ENCODE measurements around the gene ZACN. TPM values are rescaled to one million over a fixed set of nuclear protein-coding genes. Genes with fewer than 3 reads are reported as not detected.

Gene ZACN
- total and polyA plus RNA-seq, 2 donors (not counting 3 experiments of a cell fraction or from before 2014, with no cell fraction given), result 0.18 TPM; not detected in 1

- Histone ChIP-seq H3K9me3 (replicated peaks; ENCODE audit: control insufficient read depth, insufficient read depth, low read length) (no peaks in the 10 kb centered on the region), H2AFZ (ENCODE audit: low read depth, low read length) (peak overlapping the region; percentile 43), H4K20me1 (replicated peaks; ENCODE audit: control insufficient read depth, extremely low read depth, insufficient read depth, low read length) (peaks cover 2% of the 10 kb centered on the region), H3K4me1 (ENCODE audit: control insufficient read depth, extremely low read depth, insufficient read depth, low read length) (peaks cover 16% of the 10 kb centered on the region), H3K9me1 (replicated peaks; ENCODE audit: control insufficient read depth, extremely low read depth, insufficient read depth, low read length) (no peaks in the 10 kb centered on the region), H3K9ac (replicated peaks; ENCODE audit: extremely low read depth, insufficient read depth, low read length) (peak overlapping the region; percentile 82), H3K4me3 (replicated peaks in 1 of 3; ENCODE audit: insufficient read depth in 1 of 3, low read depth in 1 of 3, low read length in 3 of 3) (peak overlapping the region; percentile 59 to 95 (median 73)), H3K36me3 (ENCODE audit: control insufficient read depth in 2 of 2, extremely low read depth in 1 of 2, insufficient read depth in 2 of 2, low read length in 2 of 2) (peaks cover 2 to 11% of the 10 kb centered on the region in 2 experiments), H3K79me2 (ENCODE audit: control insufficient read depth, insufficient read depth, low read length) (peaks cover 35% of the 10 kb centered on the region), H3K27me3 (ENCODE audit: control insufficient read depth in 2 of 2, insufficient read depth in 2 of 2, low read length in 2 of 2) (peaks cover 27 to 33% of the 10 kb centered on the region in 2 experiments), H3K27ac (ENCODE audit: insufficient read depth, low read depth, low read length) (peak overlapping the region; percentile 67), H3K4me2 (ENCODE audit: insufficient read depth, low read length) (peak overlapping the region; percentile 87)
- peak; percentile 80 for FAIRE-seq
- no peak for DNase-seq (ENCODE audit: low read depth, low spot score)
- intact Hi-C loops (cut with micrococcal nuclease), result loop anchor here (1.0 to 5.0 kb wide), 2 partner anchors 32 to 44 kb away; partner anchors contain the start of genes EVPL and EXOC7
- ChIA-PET CTCF (interaction anchor here (1.0 to 1.7 kb wide), 3 partner anchors 11 to 58 kb away, joined by 3 to 10 read pairs (median 3); no protein-coding TSS in a partner anchor), POLR2A (interaction anchor here (1.2 kb wide), 1 partner anchor 8 kb away, joined by 8 read pairs; no protein-coding TSS in a partner anchor)
- BruUV-seq (replicated peaks), result TSS peak; percentile 47
- TF ChIP-seq GATA2 (IDR thresholded peaks at IDR 0.05; ENCODE audit: insufficient read depth, insufficient read length, low read depth, low read length), result no peak
- no peak for TF ChIP-seq MAX (IDR thresholded peaks at IDR 0.05; ENCODE audit: insufficient read depth, insufficient read length)
- TF ChIP-seq POLR2A (IDR thresholded peaks at IDR 0.05; ENCODE audit: low read depth, low read length), result no peak
- no peak for TF ChIP-seq MYC (IDR thresholded peaks at IDR 0.05; ENCODE audit: low read depth, low read length)
- TF ChIP-seq JUN (IDR thresholded peaks at IDR 0.05; ENCODE audit: borderline replicate concordance, insufficient read depth, insufficient read length, low read depth), result no peak
- dilution Hi-C loops (cut with MboI; ENCODE audit: extremely low pct_ligation_motif_present, low sequenced_read_pairs), result no loop called here
Measured at GRCh38 chr17:76071531-76072147, 7.3 kb upstream of the ZACN start.

Measured in endothelial cell of umbilical vein (primary cell).